Measurements from ENCODE around the gene EPB41L5.

GRCh38 chr2:120004254-120004653 lies 8.6 kb upstream of the EPB41L5 start:
- TF ChIP-seq, protein P1, sequence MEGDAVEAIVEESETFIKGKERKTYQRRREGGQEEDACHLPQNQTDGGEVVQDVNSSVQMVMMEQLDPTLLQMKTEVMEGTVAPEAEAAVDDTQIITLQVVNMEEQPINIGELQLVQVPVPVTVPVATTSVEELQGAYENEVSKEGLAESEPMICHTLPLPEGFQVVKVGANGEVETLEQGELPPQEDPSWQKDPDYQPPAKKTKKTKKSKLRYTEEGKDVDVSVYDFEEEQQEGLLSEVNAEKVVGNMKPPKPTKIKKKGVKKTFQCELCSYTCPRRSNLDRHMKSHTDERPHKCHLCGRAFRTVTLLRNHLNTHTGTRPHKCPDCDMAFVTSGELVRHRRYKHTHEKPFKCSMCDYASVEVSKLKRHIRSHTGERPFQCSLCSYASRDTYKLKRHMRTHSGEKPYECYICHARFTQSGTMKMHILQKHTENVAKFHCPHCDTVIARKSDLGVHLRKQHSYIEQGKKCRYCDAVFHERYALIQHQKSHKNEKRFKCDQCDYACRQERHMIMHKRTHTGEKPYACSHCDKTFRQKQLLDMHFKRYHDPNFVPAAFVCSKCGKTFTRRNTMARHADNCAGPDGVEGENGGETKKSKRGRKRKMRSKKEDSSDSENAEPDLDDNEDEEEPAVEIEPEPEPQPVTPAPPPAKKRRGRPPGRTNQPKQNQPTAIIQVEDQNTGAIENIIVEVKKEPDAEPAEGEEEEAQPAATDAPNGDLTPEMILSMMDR (IDR thresholded peaks at IDR 0.05): no peak
- TF ChIP-seq POLR2A (IDR thresholded peaks at IDR 0.05) (no peak), EP300 (IDR thresholded peaks at IDR 0.05) (no peak)
